Activated naive CD4-positive, alpha-beta T cell treated with anti-CD3 and anti-CD28 coated beads, Interleukin-2, amount 50 U/mL, for 16 hours (primary cell): ENCODE results near the gene SPATA31A1.
"Not testable (repeated sequence)": the region's sequence is repeated elsewhere in the genome, so short reads cannot be mapped to it uniquely, and the experiment has no call there.

Experiments used
- DNase-seq: peaks from one replicate; pipeline ENCODE4 v3.0.0-alpha.2; 2020

SPATA31A1 gene

GRCh38 chr9:39355369-39355768 lies at the start of gene SPATA31A1:
SPATA31A1 (plus strand) TSS chr9:39355669; CDS start chr9:39355731, 62 bp downstream.
- DNase-seq, result not testable (repeated sequence)

DNA sequence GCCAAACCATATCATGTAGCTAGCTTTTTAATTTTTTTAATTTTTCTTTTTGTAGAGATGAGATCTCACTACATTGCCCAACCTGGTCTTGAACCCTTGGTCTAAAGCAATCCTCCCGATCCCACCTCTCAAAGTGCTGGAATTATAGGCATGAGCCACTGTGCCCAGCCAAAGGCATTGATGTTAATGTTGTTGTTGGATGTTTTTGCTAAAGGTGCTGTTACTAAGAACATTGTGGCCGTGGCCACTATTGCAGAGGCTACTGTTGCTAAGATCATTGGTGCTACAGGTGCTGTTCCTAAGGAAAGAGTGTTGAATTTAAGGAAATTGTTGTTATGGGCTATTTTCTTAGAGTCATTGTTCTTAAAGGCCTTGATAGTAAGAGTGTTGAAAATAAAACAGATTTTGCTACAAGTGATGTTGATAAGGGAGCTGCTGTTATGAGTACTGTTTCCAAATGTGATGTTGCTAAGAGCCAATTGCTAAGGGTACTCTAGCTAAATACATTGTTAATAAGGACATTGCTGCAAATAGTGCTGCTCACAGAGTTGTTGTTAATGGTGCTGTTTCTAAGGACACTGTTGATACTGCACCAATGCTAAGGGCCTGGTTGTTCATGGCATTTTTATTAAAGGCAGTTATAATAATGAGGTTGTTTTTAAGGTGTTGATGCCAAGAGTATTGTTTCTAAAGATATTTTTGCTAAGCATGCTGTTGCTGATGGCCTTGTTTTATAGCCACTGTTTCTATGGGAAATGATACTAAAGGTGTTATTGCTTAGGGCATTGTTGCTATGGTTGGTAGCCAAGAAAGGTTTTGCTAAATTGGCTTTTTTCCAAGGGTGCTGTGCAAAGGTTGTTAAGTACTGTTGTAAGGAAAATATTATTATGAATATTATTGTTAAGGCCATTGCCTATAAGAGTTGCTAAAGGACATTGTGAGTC lies 52.1 kb downstream of the SPATA31A1 start:
- DNase-seq, result not testable (repeated sequence)

GRCh38 chr9:39411254-39411940 lies 55.9 kb downstream of the SPATA31A1 start:
- not testable (repeated sequence) for DNase-seq
